ENCODE measurements around the gene ZBTB22.
A peak's percentile ranks its signal among the peaks of the same experiment; 100 is the strongest.
"Not testable (repeated sequence)": the region's sequence is repeated elsewhere in the genome, so short reads cannot be mapped to it uniquely, and the experiment has no call there.

Gene ZBTB22

DNA sequence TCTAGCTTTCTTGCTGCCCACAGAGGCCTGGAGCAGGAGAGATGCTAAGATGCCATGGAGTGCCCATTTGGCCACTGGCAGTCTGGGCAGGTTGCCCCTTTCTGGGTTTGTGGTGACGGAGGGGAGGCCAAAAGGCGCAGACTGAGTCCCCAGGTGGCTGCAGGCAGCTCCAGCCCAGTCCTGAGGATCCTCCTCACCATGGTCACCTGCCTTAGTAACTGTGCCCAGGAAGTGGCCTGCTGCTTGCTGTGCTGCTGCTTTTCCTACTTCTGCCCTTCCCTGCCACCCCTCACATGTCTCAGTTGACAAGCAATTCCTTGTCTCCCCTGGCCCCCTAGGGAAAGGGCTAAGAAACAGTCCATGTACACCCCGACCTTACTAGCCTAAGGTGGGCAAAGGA is 38.8 kb upstream of the ZBTB22 start:
- no peak for TF ChIP-seq CTCF (IDR thresholded peaks at IDR 0.05; ENCODE audit: insufficient read depth, low read depth, low read length, missing control alignments)
- H3K4me3 ChIP-seq (ENCODE audit: low read depth, low read length) = no peak overlapping the region
- DNase-seq (ENCODE audit: low read depth) = no peak

- not testable (repeated sequence) for DNase-seq (ENCODE audit: low read depth); H3K4me3 ChIP-seq (ENCODE audit: low read depth, low read length)
These were observed 38.3 kb upstream of the ZBTB22 start for GRCh38 chr6:33355860-33356259.

DNA sequence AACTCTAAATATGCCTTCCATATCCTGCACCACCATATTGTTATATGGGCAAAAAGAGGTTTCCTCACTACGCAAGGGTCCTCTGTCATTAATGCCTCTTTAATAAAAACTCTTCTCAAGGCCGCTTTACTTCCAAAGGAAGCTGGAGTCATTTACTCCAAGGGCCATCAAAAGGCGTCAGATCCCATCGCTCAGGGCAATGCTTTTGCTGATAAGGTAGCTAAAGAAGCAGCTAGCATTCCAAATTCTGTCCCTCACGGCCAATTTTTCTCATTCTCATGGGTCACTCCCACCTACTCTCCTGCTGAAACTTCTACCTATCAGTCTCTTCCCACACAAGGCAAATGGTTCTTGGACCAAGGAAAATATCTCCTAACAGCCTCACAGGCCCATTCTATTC is 30.3 kb upstream of the ZBTB22 start:
- TF ChIP-seq CTCF (IDR thresholded peaks at IDR 0.05; ENCODE audit: insufficient read depth, low read depth, low read length, missing control alignments) = no peak
- no peak for DNase-seq (ENCODE audit: low read depth)

GRCh38 chr6:33346972-33347371 is 29.4 kb upstream of the ZBTB22 start:
- not testable (repeated sequence) for DNase-seq (ENCODE audit: low read depth); H3K4me3 ChIP-seq (ENCODE audit: low read depth, low read length)

More for the DNA sequence above, 30.3 kb upstream of the ZBTB22 start:
- no peak overlapping the region for H3K4me3 ChIP-seq (ENCODE audit: low read depth, low read length)

- H3K4me3 ChIP-seq (ENCODE audit: low read depth, low read length) = peak overlapping the region; percentile 44
- DNase-seq (ENCODE audit: low read depth) = peak; percentile 89
These were observed 27.5 kb upstream of the ZBTB22 start for GRCh38 chr6:33344701-33345697.

DNA sequence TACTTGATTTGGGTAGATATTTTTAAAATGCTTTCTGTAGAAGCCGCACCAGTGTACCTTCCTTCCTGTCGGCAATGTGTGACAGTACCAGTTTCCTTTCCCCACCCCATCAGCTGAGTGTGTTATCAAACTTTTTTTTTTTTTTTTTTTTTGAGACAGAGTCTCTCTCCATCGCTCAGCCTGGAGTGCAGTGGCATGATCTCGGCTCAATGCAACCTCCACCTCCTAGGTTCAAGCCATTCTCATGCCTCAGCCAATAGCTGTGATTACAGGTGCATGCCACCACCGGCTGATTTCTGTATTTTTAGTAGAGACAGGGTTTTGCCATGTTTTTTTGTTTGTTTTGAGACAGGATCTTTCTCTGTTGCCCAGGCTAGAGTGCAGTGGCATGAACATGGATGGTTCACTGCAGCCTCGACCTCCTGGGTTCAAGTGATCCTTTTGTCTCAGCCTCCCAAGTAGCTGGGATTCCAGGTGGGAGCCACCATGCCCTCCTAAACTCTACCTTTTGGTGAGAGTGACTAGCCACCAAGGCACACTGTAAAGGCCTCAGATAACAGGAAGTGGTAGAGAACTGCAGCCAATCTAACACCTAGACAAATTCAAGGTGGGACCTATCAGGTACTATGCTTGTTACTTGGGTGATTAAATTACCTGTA is 26.5 kb upstream of the ZBTB22 start:
- TF ChIP-seq CTCF (IDR thresholded peaks at IDR 0.05; ENCODE audit: insufficient read depth, low read depth, low read length, missing control alignments) = no peak
- peak overlapping the region; percentile 10; the same call in 1 of the 2 replicates for H3K4me3 ChIP-seq (ENCODE audit: low read depth, low read length)
- peak; percentile 88 for DNase-seq (ENCODE audit: low read depth)

More at GRCh38 chr6:33344701-33345697, 27.5 kb upstream of the ZBTB22 start:
- peak; percentile 56 for TF ChIP-seq CTCF (IDR thresholded peaks at IDR 0.05; ENCODE audit: insufficient read depth, low read depth, low read length, missing control alignments)

DNA sequence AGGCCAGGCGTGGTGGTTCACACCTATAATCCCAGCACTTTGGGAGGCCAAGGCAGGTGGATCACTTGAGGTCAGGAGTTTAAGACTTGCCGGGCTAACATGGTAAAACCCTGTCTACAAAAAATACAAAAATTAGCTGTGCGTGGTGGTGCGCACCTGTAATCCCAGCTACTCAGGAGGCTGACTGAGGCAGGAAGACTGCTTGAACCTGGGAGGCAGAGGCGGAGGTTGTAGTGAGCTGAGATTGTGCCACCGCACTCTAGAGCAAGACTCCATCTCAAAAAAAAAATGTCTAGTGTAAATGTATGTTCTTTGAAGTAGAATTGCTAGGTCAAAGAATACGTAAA is 26.0 kb upstream of the ZBTB22 start:
- not testable (repeated sequence) for DNase-seq (ENCODE audit: low read depth); H3K4me3 ChIP-seq (ENCODE audit: low read depth, low read length)

DNA sequence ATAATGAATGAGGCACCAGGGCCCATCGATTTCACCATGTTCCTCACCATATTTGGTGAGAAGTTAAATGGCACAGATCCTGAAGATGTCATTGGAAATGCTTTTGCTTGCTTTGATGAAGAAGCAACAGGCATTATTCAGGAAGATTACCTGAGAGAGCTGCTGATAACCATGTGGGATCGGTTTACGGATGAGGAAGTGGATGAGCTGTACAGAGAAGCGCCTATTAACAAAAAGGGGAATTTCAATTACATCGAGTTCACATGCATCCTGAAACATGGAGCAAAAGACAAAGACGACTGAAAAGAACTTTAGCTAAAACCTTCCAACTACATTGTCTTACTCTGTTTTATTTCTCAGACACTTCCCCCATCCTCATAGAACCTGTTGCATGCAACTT is 21.6 kb upstream of the ZBTB22 start:
- no peak for TF ChIP-seq CTCF (IDR thresholded peaks at IDR 0.05; ENCODE audit: insufficient read depth, low read depth, low read length, missing control alignments)
- H3K4me3 ChIP-seq (ENCODE audit: low read depth, low read length) = no peak overlapping the region
- no peak for DNase-seq (ENCODE audit: low read depth)
